K562 (cell line): ENCODE data around the gene SEMA4G. TPM values are rescaled to one million over a fixed set of nuclear protein-coding genes. Genes with fewer than 3 reads are reported as not detected.

ENCODE experiments used
- CTBP1 ChIP-seq: fragments of 450-650 bp; IDR thresholded peaks from 2 replicates; pipeline ENCODE4 v1.6.1; 2016; ENCODE audit warnings: borderline replicate concordance
- MAX ChIP-seq: sonication (generic); formaldehyde crosslinking; IDR thresholded peaks from 2 replicates; pipeline ENCODE4 v1.9.0; 2022; ENCODE audit warnings: mild to moderate bottlenecking, missing genetic modification reagents
- MBD2 ChIP-seq: sonication (generic); IDR thresholded peaks from 2 replicates; pipeline ENCODE4 v1.6.1; 2016; ENCODE audit warnings: low read depth, borderline replicate concordance
- MYBL2 ChIP-seq, 2 experiments: fragments of 450-650 bp in 1 of 2; sonication (generic) in 1 of 2; formaldehyde crosslinking in 1 of 2; IDR thresholded peaks; 2 replicates each; pipeline versions ENCODE4 v1.6.1 to v1.8.1; 2017 to 2022; ENCODE audit warnings: borderline replicate concordance in 1 of 2, inconsistent platforms in 1 of 2, low read depth in 1 of 2, mild to moderate bottlenecking in 1 of 2, missing genetic modification reagents in 1 of 2, moderate library complexity in 1 of 2
- PTTG1 ChIP-seq: fragments of 450-650 bp; IDR thresholded peaks from 2 replicates; pipeline ENCODE4 v1.6.1; 2016; ENCODE audit warnings: low read depth, mild to moderate bottlenecking, missing genetic modification characterization, missing compliant biosample characterization
- RAD21 ChIP-seq, 2 experiments: fragments of 250-450 bp in 1 of 2; fragments of 450-650 bp in 1 of 2; sonication (Bioruptor Pico) in 1 of 2; formaldehyde crosslinking in 1 of 2; IDR thresholded peaks in 1 of 2; conservative IDR thresholded peaks in 1 of 2; 2 replicates each; pipeline versions ENCODE4 v1.4.0 to v1.8.0; 2020 to 2022; ENCODE audit warnings: mild to moderate bottlenecking in 2 of 2, moderate library complexity in 1 of 2
- SMAD3 ChIP-seq: fragments of 450-650 bp; formaldehyde crosslinking; conservative IDR thresholded peaks from 2 replicates; pipeline ENCODE4 v1.4.0; 2020; ENCODE audit warnings: mild to moderate bottlenecking
- SMARCA4 ChIP-seq: fragments of 450-650 bp; IDR thresholded peaks from 2 replicates; pipeline ENCODE4 v1.6.1; 2016
- SRSF1 ChIP-seq: fragments of 200-400 bp; formaldehyde crosslinking; IDR thresholded peaks from 2 replicates; pipeline ENCODE4 v1.6.1; 2017; ENCODE audit warnings: mild to moderate bottlenecking, low read depth, low read length, moderate library complexity
- TEAD2 ChIP-seq: fragments of 450-650 bp; IDR thresholded peaks from 2 replicates; pipeline ENCODE4 v1.6.1; 2016; ENCODE audit warnings: missing genetic modification characterization, control low read depth, missing compliant biosample characterization
- TOE1 ChIP-seq, 2 experiments: fragments of 450-650 bp in 1 of 2; sonication (generic) in 1 of 2; formaldehyde crosslinking in 1 of 2; IDR thresholded peaks; 2 replicates each; pipeline versions ENCODE4 v1.7.1 to v1.8.0; 2016 to 2022; ENCODE audit warnings: borderline replicate concordance in 2 of 2, mild to moderate bottlenecking in 2 of 2, antibody characterized with exemption in 1 of 2, inconsistent platforms in 1 of 2, low read depth in 1 of 2, missing genetic modification reagents in 1 of 2, moderate library complexity in 1 of 2
- TRIM25 ChIP-seq: fragments of 450-650 bp; IDR thresholded peaks from 2 replicates; pipeline ENCODE4 v1.7.0; 2016; ENCODE audit warnings: borderline replicate concordance
- ZBTB8A ChIP-seq: fragments of 450-650 bp; IDR thresholded peaks from 2 replicates; pipeline ENCODE4 v1.6.1; 2018; ENCODE audit warnings: mild to moderate bottlenecking, moderate library complexity; ENCODE audit not compliant: partially characterized antibody
- ZNF133 ChIP-seq: fragments of 250-450 bp; sonication (Bioruptor Pico); IDR thresholded peaks from 2 replicates; pipeline ENCODE4 v1.4.0; 2020; ENCODE audit warnings: mild to moderate bottlenecking
- ZNF263 ChIP-seq: sonication (generic); formaldehyde crosslinking; IDR thresholded peaks from 2 replicates; pipeline ENCODE4 v1.8.0; 2022; ENCODE audit warnings: mild to moderate bottlenecking, missing genetic modification reagents, borderline replicate concordance
- ZNF639 ChIP-seq, 2 experiments: fragments of 200-800 bp in 1 of 2; sonication (Bioruptor generic) in 1 of 2; sonication (generic) in 1 of 2; formaldehyde crosslinking in 1 of 2; IDR thresholded peaks in 1 of 2; conservative IDR thresholded peaks in 1 of 2; 2 replicates each; pipeline versions ENCODE4 v1.5.0 to v1.6.1; 2016 to 2020; ENCODE audit warnings: missing compliant biosample characterization in 1 of 2, missing genetic modification characterization in 1 of 2, missing genetic modification reagents in 1 of 2
- ZNF785 ChIP-seq: fragments of 250-450 bp; sonication (Bioruptor Pico); IDR thresholded peaks from 2 replicates; pipeline ENCODE4 v1.4.0; 2020; ENCODE audit warnings: mild to moderate bottlenecking
- polyA plus RNA-seq, 8 experiments: library from polyadenylated mRNA; depleted of rRNA in 4 of 8; stranded (reverse) in 5 of 8; unstranded in 3 of 8; fragments of >200 nt; fragmentation: Nextera tagmentation in 2 of 8; fragmentation: Illumina TruSeq in 1 of 8; extraction: Ambion mirVana in 2 of 8; extraction: Trizol in 1 of 8; gene quantifications; 2 replicates each; pipeline versions ENCODE4 v1.2.1 to v1.2.3, GENCODE V29; 2011 to 2014; ENCODE audit warnings: inconsistent platforms in 1 of 8, missing spikeins in 1 of 8
- total RNA-seq, 7 experiments: library from RNA; depleted of rRNA in 6 of 7; stranded (reverse); fragments of >200 nt in 6 of 7; fragmentation: Illumina TruSeq in 2 of 7; extraction: Trizol in 2 of 7; gene quantifications; 2 replicates each; pipeline versions ENCODE4 v1.2.1 to v1.2.3, GENCODE V29; 2011 to 2021; ENCODE audit warnings: low replicate concordance in 1 of 7
- TF ChIP-seq, protein P1 (sequence below), 3 experiments: IDR thresholded peaks in 2 of 3; conservative IDR thresholded peaks in 1 of 3; 2 replicates each; pipeline ENCODE4 v1.5.1; 2011 to 2012; ENCODE audit warnings: low read length in 3 of 3, mild to moderate bottlenecking in 3 of 3, control low read depth in 2 of 3, improper control_type of control experiment in 1 of 3, inconsistent platforms in 1 of 3, low read depth in 1 of 3, mixed read lengths in 1 of 3, moderate library complexity in 1 of 3; ENCODE audit not compliant: insufficient read depth in 2 of 3
- TF ChIP-seq, protein P2 (sequence below), 2 experiments: fragments of 450-650 bp; conservative IDR thresholded peaks; 2 replicates each; pipeline ENCODE4 v1.6.1; 2017; ENCODE audit warnings: mild to moderate bottlenecking in 2 of 2, moderate library complexity in 2 of 2

SEMA4G gene
- total and polyA plus RNA-seq, 9 of the 15 experiments (the other 6 are each of a cell fraction or from before 2014, with no cell fraction given) = 0.40 to 7.8 (median 1.8) TPM

DNA sequence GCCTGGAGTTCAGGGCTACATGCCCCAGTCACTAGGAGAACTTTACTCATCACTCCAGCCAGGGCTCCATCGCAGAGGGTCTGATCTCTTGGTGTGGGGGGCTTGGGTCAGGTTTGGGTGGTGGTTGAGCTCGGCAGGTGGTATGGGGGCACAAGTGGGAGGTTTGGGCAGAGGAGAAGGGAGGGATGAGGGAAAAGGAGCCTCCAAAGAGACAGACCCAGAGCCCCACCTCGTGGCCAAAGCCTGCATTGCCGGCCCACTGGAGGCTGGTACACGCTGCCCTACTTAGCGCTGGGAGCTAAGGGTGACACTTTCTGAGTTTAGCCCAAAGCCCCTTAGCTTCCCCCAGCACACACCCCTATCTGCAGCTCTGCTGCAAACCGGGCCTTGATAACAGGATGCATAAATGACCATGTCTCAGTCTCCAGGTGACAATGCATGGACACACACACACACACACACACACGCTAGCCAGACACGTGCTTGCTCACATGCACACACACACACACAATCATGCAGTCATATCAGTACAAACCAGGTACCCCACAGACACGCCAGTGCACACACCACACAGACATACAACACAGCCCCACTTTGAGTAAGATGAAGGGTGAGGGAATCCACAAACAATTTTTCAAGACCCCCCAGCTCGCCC, 45.1 kb downstream of the SEMA4G start (continued):
- TF ChIP-seq TRIM25 = no peak
- no peak for TF ChIP-seq ZNF263 (CRISPR knock-in tag)
- no peak for TF ChIP-seq ZBTB8A
- TF ChIP-seq PTTG1 (tag) = no peak
- TF ChIP-seq TOE1 (IDR thresholded peaks at IDR 0.05; ENCODE audit: borderline replicate concordance) = no peak
- TF ChIP-seq TOE1 (CRISPR knock-in tag; IDR thresholded peaks at IDR 0.05; ENCODE audit: borderline replicate concordance, low read depth) = no peak
- no peak for TF ChIP-seq MYBL2 (IDR thresholded peaks at IDR 0.05; ENCODE audit: low read depth)
- TF ChIP-seq MYBL2 (CRISPR knock-in tag; IDR thresholded peaks at IDR 0.05; ENCODE audit: borderline replicate concordance) = no peak
- no peak for TF ChIP-seq ZNF639 (CRISPR knock-in tag; conservative IDR thresholded peaks at IDR 0.05 in 1 of 2, IDR thresholded peaks at IDR 0.05 in 1 of 2)
- TF ChIP-seq, protein P1, sequence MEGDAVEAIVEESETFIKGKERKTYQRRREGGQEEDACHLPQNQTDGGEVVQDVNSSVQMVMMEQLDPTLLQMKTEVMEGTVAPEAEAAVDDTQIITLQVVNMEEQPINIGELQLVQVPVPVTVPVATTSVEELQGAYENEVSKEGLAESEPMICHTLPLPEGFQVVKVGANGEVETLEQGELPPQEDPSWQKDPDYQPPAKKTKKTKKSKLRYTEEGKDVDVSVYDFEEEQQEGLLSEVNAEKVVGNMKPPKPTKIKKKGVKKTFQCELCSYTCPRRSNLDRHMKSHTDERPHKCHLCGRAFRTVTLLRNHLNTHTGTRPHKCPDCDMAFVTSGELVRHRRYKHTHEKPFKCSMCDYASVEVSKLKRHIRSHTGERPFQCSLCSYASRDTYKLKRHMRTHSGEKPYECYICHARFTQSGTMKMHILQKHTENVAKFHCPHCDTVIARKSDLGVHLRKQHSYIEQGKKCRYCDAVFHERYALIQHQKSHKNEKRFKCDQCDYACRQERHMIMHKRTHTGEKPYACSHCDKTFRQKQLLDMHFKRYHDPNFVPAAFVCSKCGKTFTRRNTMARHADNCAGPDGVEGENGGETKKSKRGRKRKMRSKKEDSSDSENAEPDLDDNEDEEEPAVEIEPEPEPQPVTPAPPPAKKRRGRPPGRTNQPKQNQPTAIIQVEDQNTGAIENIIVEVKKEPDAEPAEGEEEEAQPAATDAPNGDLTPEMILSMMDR (IDR thresholded peaks at IDR 0.05 in 2 of 3, conservative IDR thresholded peaks at IDR 0.05 in 1 of 3; ENCODE audit: insufficient read depth in 2 of 3, low read depth in 1 of 3, low read length in 3 of 3) = peak; percentile 83 to 87 (median 86)
- no peak for TF ChIP-seq SRSF1
- TF ChIP-seq MAX (CRISPR knock-in tag) = peak; percentile 61
- TF ChIP-seq, protein P2, sequence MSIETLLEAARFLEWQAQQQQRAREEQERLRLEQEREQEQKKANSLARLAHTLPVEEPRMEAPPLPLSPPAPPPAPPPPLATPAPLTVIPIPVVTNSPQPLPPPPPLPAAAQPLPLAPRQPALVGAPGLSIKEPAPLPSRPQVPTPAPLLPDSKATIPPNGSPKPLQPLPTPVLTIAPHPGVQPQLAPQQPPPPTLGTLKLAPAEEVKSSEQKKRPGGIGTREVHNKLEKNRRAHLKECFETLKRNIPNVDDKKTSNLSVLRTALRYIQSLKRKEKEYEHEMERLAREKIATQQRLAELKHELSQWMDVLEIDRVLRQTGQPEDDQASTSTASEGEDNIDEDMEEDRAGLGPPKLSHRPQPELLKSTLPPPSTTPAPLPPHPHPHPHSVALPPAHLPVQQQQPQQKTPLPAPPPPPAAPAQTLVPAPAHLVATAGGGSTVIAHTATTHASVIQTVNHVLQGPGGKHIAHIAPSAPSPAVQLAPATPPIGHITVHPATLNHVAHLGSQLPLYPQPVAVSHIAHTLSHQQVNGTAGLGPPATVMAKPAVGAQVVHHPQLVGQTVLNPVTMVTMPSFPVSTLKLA (conservative IDR thresholded peaks at IDR 0.05) = peak; percentile 44 to 53; a peak in 3 of 4 replicates
- TF ChIP-seq RAD21 (CRISPR knock-in tag; conservative IDR thresholded peaks at IDR 0.05 in 1 of 2, IDR thresholded peaks at IDR 0.05 in 1 of 2) = peak; percentile 70 to 81
- no peak for TF ChIP-seq SMAD3 (CRISPR knock-in tag)
- TF ChIP-seq MBD2 = no peak
- no peak for TF ChIP-seq ZNF133 (CRISPR knock-in tag)
- no peak for TF ChIP-seq TEAD2
- TF ChIP-seq ZNF785 (CRISPR knock-in tag) = no peak
- no peak for TF ChIP-seq CTBP1
- no peak for TF ChIP-seq SMARCA4
